Spleen (tissue), 7 donors: Measurements from ENCODE around the gene ARHGAP24.

ENCODE experiments used
- CTCF ChIP-seq, 11 experiments: fragments of 200-600 bp in 7 of 11; fragments of 450-650 bp in 4 of 11; sonication (generic) in 4 of 11; IDR thresholded peaks in 8 of 11; conservative IDR thresholded peaks in 3 of 11; 1 replicate in 7 of 11; 2 replicates in 4 of 11; pipeline versions ENCODE4 v1.4.0 to v1.8.0; 2016 to 2021; ENCODE audit warnings: antibody characterized with exemption in 11 of 11, inconsistent platforms in 4 of 11, mild to moderate bottlenecking in 1 of 11
- POLR2A ChIP-seq, 3 donors: fragments of 450-650 bp; IDR thresholded peaks; one replicate each; pipeline ENCODE4 v1.5.1; 2017; ENCODE audit warnings: antibody characterized with exemption in 3 of 3, mild to moderate bottlenecking in 1 of 3
- POLR2AphosphoS5 ChIP-seq, 3 donors: sonication (generic); formaldehyde crosslinking; IDR thresholded peaks; one replicate each; pipeline ENCODE4 v1.5.1; 2017; ENCODE audit warnings: antibody characterized with exemption in 3 of 3
- donor health status: DM: no; HTN: no; CAD: no; lungs with moderate emphysema.
- donor health status: DM: no; HTN: no; CAD: no.
- donor health status: DM: no; HTN: no; CAD: no.

- TF ChIP-seq CTCF (IDR thresholded peaks at IDR 0.05 in 8 of 11, conservative IDR thresholded peaks at IDR 0.05 in 3 of 11) (no peak), POLR2A (IDR thresholded peaks at IDR 0.05) (no peak), POLR2AphosphoS5 (IDR thresholded peaks at IDR 0.05) (no peak)
Observed at GRCh38 chr4:85514117-85514516, 39.2 kb downstream of the ARHGAP24 start.
